Epidermal melanocyte (primary cell): ENCODE data around the gene SGPP2.
"Not testable (repeated sequence)": the region's sequence is repeated elsewhere in the genome, so short reads cannot be mapped to it uniquely, and the experiment has no call there.

ENCODE experiments used
- DNase-seq: peaks from one replicate; pipeline ENCODE4 v3.0.0; 2011; ENCODE audit warnings: low spot score; ENCODE audit not compliant: insufficient read length

The SGPP2 gene, protein sequence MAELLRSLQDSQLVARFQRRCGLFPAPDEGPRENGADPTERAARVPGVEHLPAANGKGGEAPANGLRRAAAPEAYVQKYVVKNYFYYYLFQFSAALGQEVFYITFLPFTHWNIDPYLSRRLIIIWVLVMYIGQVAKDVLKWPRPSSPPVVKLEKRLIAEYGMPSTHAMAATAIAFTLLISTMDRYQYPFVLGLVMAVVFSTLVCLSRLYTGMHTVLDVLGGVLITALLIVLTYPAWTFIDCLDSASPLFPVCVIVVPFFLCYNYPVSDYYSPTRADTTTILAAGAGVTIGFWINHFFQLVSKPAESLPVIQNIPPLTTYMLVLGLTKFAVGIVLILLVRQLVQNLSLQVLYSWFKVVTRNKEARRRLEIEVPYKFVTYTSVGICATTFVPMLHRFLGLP

GRCh38 chr2:222424276-222424728, at the start of gene SGPP2:
Gene SGPP2, plus strand, starts transcription at chr2:222424543. Its CDS starts 60 bp downstream, at chr2:222424603.
- DNase-seq: no peak

- DNase-seq: no peak
These were observed 48.5 kb upstream of the SGPP2 start for GRCh38 chr2:222375798-222376197.

DNA sequence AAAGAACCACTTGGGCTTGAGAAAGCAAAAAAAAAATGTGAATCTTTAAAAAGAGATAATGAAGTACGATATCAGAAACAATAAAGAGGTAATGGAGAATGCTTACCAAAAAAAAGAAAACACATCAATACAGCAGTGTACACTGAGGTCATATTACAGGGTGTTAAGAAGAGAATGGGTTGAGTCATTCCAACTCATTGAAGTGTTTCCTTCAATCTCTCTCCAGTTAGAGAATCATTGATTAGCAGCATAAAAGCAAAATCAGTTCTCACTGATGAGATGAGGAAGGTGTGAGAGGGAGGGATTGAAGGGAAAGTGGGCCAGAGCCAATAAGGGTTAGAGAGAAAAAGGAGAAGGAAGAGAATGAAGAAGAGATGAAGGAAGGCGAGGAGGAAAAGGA, 43.9 kb upstream of the SGPP2 start:
- DNase-seq: no peak

DNA sequence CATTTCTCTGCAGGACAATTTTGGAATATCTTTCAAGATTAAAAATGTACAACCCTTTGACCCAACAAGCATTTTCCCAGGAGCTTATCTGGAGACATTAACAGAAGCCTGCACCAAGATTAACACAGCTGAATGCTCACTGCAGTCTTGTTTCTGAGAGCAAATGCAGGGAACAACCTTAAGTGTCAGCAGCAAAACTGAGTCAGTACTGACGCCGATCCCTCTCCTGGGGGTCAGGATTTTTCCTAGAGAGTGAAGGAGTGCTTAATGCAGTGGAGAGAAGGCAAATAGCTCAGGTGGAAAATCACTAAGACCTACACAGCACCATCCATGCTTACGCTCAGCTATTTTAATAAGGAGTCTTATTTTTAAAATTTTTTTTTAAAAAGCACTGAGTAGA, 42.8 kb upstream of the SGPP2 start:
- no peak for DNase-seq

- no peak for DNase-seq
These were observed 41.1 kb upstream of the SGPP2 start for GRCh38 chr2:222383255-222383654.

DNA sequence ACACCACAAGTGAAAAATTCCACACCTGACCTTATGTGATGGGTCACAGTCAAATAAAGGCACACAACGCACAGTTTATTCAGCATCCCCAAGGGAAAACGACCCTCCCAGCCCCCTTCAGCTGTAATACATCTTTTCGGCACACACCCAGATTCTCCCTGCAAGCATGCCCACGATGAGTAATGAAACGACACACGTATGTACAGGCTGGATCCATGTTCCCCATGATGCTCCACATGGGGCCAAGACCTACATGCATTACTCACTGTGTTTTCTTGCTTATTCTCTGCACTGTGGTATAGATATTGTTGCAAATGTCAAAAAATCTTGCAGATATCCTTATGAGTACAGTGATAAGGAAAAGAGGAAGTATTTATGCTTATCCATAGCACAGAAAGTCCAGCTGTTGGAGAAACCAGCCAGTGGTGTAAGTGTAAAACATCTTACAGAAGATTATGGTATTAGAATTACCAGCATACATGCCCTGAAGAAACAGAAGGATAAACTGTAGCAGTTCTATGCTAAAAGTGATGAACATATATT, 32.5 kb upstream of the SGPP2 start:
- DNase-seq: no peak

GRCh38 chr2:222393733-222394267, 30.5 kb upstream of the SGPP2 start:
- no peak for DNase-seq

- DNase-seq: no peak
These were observed 25.9 kb upstream of the SGPP2 start for GRCh38 chr2:222398446-222398885.

GRCh38 chr2:222399038-222399783, 25.1 kb upstream of the SGPP2 start:
- DNase-seq: no peak

GRCh38 chr2:222404151-222404905, 20.0 kb upstream of the SGPP2 start:
- DNase-seq: no peak

GRCh38 chr2:222408684-222409083, 15.7 kb upstream of the SGPP2 start:
- no peak for DNase-seq

DNA sequence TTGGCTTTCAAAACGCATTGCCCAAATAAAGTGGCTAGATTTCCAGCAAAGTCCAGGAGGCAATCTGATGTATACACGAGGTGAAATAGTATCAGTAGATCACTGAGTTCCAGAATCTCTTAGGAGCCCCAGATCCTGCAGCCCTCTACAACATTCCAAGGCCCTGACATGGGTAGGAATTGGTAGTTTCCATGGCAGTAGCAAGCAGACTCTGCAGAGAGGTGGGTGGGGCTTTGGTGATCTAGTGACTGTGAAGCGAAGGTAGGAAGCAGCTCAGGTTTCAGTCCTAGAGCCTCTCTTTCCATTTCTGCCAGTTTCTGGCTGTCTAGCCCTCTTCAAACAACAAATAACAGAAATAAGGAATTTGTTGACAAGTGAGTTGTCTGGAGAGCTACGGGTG, 13.8 kb upstream of the SGPP2 start:
- no peak for DNase-seq

- DNase-seq: not testable (repeated sequence)
These were observed 12.0 kb upstream of the SGPP2 start for GRCh38 chr2:222412334-222412733.

DNA sequence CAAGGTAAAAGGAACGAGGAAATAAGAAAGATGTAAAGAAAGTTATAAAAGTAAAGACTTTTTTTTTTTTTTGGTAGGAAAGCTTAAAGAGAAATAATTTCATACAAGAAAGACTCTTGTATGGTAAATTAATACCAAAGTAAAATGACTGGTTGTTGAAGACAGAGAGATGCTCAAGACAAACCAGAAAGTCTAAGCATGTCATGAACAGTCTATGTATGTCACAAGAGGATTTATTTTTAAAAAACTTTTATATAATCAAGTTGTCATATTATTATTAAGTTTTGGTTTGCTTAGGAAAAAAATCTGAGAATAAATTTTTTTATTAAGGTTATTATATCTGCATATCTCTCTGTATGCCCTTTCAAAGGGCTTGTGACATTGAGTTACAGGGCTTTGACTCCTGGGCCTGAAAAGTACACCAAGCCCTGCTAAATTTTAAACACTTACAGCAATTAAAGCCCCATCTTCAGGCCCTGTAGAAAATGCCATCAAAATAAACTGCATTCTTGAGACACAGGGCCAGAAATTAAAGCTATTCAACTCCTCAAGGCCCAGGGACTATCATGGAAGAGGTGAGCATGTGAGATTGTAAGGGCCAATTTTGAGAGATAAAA, 10.9 kb upstream of the SGPP2 start:
- DNase-seq: no peak

DNA sequence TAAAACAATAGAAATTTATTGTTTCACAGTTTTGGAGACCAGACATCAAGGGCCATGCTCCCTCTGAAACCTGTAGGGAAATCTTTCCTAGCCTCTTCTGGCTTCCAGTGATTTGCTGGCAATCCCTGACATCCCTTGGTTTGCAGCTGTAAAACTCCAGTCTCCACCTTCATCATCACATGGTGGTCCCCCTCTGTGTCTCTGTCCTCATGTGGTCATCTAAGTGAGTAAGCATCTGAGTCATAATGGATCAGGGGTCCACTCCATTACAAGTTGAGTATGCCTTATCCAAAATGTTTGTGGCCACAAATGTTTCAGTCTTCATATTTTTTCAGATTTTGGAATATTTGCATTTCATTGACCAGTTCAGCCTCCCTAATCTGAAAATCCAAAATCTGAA, 5.6 kb upstream of the SGPP2 start:
- DNase-seq: no peak

DNA sequence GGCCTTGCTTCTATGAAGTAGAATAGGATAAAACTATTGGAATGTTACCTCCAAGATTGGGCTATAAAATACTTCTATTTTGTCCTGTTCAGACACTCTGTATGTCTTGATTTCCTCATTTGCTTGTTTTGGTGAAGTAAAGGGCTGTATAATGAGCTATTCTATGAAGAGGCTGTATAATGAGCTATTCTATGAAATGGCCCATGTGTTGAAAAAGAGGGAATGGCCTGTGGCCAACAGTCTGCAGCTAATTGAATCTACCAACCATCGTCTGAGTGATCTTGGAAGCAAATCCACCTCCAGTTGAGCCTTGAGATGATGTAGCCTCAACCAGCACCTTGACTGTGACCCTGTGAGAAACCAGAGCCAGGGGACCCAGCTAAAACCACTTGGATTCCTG, 3.8 kb upstream of the SGPP2 start:
- no peak for DNase-seq

GRCh38 chr2:222421626-222422025, 2.7 kb upstream of the SGPP2 start:
- DNase-seq: no peak

GRCh38 chr2:222423186-222423585, 1.2 kb upstream of the SGPP2 start:
- DNase-seq: no peak

DNA sequence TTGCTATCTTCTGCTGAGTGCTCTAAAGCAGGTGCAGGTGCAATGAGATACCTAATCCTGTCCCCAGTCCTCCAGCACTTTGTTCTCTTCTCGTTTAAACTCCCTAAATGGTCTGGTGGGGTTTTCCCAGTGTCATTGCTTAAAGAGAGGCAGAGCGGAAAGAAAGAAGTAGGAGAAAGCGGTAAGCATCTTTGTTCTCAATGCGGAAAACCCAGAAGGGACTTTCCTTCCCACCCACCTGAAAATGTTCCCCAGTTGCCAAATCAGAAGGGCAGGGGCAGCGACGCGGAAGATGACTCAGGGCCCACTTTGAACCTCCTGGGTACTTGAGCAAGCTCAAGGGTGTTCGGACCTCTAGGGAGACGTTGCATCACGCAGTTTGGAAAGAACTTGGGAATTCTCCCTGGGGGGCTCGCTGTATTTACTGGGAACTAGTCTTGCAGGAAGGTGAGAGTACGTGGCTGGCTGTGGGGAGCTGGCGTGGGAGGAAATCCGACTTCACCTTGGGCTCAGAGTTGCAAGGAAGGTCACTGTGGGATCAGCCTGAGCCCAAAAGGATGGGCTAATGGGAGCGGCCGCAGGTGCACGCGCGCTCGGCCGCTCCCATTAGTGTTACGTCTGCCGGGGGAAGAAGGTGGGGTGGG, 589 bp upstream of the SGPP2 start:
- no peak for DNase-seq
